ENCODE data around the gene TRIM17.
"Not testable (repeated sequence)": the region's sequence is repeated elsewhere in the genome, so short reads cannot be mapped to it uniquely, and the experiment has no call there.

The TRIM17 gene

GRCh38 chr1:228448372-228448771, 31.7 kb upstream of the TRIM17 start:
- DNase-seq: no peak

DNA sequence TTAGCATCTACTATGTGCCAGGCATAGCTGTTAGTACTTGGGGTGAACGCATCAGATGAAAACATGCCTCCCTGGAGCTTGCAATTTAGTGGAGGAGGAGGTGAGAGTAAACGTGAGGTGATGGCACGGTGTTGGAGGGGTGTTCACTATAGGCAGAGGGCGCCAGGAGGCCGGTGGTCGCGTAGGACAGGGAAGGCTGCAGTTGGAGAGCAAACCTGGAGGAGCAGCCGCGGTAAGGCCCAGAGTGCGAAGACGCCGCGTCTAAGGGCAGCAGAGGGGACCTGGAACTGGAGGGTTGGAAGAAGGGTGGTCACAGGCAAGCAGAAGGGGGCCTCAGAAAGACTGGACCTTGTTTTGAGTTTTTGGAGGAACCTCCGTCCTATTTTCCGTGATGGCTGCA, 30.2 kb upstream of the TRIM17 start:
- DNase-seq: no peak

- DNase-seq: no peak
Observed at GRCh38 chr1:228445843-228446650, 29.4 kb upstream of the TRIM17 start.

GRCh38 chr1:228445490-228445842, 28.8 kb upstream of the TRIM17 start:
- DNase-seq: no peak

- DNase-seq: no peak
Observed at GRCh38 chr1:228443395-228443794, 26.7 kb upstream of the TRIM17 start.

GRCh38 chr1:228440761-228441500, 24.3 kb upstream of the TRIM17 start:
- DNase-seq: no peak

DNA sequence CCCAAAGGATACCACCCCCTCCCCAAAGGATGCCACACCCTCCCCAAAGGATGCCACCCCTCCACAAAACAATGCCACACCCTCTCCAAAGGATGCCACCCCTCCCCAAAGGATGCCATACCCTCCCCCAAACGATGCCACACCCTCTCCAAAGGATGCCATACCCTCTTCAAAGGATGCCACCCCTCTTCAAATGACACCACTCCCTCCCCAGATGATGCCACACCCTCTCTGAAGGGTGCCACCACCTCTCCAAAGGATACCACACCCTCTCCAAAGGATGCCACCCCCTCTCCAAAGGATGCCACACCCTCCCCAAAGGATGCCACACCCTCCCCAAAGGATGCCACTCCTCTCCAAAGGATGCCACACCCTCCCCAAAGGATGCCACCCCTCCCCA, 21.6 kb upstream of the TRIM17 start:
- DNase-seq: no peak

DNA sequence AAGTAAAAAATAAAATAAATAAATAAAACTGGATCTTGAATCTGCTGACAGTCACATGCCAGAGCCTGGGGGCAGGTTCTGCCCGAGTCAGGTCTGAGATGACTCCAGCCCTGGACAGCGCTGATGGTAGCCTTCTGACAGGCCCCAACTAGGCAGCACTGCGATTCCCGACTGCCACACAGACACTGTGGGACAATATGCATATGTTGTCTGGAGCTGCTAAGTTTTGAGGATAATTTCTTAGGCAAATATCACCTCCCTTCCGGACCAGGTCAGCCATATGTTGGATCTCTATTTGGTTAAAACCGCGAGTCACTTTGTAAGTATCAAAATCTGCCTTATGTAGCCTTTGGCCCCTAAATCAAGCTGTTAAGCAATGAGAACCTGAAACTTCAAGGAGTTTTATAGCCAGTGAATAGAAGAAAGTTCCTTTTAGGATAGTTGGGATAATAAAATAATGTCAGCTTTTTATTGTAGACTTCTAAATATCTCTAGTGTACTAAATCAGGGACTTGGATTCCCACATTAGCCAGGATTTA, 20.8 kb upstream of the TRIM17 start:
- no peak for DNase-seq

DNA sequence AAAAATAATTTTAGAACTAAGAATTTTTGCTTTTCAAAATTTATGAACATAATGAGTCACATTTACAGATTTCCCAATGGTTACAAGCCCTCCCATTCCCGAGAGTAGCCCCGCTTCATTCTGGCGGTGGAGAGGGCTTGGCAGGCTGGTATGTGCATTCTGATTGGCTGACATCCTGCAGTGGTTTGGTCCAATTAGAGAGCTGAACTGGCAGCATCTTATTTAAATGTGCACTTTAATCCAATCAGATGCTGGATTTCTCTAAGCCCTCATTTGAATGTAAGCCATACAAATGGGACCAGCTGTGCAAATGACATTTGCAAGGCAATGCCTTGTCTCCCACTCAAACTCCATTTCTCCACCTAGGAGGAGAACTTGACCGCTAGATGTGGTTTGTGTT, 18.0 kb upstream of the TRIM17 start:
- DNase-seq: no peak

GRCh38 chr1:228433337-228434053, 16.8 kb upstream of the TRIM17 start:
- DNase-seq: not testable (repeated sequence)

DNA sequence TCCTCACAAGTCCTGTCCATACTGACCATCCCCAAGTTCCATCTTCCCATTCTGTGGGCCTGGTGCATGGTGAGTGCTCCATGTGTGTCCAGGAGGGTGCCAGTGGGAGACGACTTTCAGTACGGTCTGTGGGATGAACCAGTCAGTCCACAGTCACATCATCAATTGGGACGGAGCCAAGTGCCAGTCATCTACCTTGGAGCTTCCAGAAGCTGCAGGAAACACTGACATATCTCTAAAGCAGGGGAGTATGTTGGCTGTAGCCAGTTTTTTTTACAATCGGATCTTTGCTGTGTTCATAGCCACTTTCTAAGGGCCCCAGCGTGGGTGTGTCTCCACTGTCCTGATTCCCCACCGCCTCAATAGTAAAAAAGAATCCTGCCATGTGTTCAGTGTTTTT, 13.6 kb upstream of the TRIM17 start:
- DNase-seq: no peak

DNA sequence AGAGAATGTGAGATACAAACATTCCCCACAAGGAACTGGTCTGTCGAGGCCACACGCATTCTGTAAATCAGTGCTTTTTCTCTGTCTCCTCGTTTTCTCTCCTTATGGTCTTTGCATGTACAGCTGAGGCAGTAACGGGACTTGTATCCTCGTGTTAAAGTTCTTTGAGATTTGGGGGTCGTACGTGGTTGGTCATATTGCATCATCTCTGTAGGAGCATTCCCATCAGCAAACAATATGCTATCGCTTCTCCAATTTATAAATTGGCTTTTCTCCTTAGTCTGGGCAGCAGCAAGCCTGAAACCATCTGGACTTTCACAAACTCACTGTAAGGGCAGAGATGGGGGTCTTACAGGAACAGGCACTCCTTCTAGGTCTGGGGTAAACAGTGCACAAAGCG, 13.0 kb upstream of the TRIM17 start:
- no peak for DNase-seq

DNA sequence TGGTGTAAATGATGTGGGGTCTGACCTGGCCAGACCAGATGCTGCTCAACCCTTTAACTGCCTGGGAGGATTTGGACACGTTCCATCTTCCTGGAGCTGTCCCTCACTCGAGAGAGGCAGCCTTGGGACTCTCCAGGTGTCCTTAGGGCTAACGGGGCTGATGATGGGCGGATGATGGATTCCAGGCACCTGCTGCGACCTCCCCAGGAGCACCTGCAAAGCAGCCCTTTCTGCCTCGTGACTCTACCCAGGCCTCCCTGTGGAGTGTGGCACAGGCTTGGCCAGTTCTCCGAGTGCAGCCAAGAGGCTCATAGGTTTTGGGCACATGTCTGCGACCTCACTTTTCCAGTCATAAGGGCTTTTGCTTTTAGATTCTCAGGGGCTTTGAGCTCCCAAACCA, 12.3 kb upstream of the TRIM17 start:
- no peak for DNase-seq

GRCh38 chr1:228428412-228428811, 11.8 kb upstream of the TRIM17 start:
- DNase-seq: no peak

DNA sequence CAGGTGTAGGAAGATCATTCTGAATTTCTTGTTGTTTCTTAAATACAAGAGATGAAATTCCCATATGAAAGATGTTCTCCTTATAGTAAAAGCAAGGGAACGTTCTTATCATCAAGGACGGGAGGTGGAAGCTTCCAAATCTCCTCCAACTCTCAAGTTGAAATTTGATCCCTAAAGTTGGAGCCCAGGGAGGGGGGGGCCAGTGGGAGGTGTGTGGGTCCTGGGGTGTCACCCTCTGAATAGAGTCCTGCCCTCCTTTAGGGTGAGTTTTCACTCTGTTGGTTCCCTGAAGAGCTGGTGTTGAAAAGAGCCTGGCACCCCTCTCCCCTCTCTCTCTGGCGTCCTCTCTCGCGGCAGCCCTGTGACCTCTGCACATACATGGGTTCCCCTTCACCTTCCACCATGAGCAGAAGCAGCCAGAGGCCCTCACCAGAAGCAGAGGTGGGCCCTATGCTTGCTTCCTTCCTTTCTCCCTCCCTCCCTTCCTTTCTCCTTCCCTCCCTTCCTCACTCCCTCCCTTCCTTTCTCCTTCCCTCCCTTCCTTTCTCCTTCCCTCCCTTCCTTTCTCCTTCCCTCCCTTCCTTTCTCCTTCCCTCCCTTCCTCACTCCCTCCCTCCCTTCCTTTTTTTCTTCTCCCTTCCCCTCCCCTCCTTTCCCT, 10.0 kb upstream of the TRIM17 start:
- no peak for DNase-seq

DNA sequence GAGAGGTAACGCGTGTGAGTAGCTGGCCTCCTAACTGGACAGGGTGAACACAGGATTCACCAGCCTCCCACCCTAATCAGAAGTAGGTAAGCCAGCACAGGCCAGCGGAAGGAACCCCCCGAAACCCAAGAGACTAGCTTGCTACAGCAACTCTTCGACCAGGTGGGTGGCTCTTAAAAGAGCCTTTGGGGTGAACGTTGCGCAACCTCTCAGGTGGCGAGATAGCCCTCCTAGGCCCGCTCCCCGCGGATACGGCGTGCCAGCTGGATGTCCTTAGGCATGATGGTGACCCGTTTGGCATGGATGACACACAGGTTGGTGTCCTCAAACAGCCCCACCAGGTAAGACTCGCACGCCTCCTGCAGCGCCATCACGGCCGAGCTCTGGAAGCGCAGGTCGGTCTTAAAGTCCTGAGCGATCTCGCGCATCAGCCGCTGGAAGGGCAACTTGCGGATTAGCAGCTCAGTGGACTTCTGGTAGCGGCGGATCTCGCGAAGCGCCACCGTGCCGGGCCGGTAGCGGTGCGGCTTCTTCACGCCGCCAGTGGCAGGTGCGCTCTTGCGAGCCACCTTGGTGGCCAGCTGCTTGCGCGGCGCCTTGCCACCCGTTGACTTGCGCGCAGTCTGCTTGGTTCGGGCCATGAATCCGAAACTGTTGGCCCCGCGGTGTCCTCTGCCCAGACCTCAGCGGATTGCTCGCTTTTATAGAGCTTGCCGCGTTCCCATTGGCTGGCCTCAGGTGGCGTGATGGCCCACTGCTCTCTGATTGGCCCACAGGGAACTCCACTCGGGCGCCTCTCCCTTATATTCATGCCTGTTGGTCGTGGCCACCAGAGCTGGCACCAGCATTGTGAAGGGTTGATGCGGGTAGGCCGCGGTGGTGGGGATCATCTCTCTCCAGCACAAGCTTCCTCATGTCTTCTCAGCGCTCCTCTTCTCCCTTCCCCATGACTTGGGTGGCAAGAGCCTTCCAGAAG, 8.3 kb upstream of the TRIM17 start:
- no peak for DNase-seq

GRCh38 chr1:228423404-228424053, 6.9 kb upstream of the TRIM17 start:
- DNase-seq: no peak

DNA sequence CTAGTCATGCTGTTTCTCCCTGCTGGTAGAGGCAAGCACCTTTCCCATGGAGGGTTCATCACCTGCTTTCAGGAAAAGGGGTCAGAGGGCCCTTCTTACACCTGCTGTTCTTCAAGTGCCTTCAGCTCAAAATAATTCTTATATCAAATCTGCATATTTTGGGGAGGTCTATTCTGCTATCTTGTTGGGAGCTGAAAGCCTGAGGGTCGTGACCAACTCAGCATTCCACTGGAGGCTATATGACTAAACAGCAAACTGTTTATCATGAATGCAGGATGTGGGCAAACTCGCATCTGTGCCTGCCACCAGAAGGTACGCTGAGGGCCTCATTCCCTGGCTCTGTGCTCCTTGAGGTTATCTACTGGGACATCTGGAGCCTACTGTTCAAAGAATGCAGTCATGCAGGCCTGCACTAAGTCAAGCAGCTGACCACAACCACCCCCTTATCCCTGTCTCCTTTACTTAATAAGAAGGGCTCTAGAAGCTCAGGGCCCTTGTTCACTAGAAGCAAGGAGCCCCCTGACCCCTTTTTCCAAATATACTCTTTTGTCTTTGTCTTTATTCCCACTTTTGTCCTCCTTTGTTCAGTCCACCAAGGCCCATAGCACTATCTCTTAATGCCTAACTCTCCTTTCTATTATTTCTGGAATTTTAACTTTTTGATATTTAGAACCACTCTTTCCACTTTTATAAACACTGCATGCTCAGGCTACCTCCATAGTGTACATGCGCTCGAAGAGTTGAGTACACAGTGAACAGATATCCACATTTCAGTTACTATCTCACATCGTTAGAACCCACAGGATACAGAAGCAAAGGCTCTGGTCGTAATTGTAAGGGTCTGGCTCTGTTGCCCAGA, 4.5 kb upstream of the TRIM17 start:
- no peak for DNase-seq

DNA sequence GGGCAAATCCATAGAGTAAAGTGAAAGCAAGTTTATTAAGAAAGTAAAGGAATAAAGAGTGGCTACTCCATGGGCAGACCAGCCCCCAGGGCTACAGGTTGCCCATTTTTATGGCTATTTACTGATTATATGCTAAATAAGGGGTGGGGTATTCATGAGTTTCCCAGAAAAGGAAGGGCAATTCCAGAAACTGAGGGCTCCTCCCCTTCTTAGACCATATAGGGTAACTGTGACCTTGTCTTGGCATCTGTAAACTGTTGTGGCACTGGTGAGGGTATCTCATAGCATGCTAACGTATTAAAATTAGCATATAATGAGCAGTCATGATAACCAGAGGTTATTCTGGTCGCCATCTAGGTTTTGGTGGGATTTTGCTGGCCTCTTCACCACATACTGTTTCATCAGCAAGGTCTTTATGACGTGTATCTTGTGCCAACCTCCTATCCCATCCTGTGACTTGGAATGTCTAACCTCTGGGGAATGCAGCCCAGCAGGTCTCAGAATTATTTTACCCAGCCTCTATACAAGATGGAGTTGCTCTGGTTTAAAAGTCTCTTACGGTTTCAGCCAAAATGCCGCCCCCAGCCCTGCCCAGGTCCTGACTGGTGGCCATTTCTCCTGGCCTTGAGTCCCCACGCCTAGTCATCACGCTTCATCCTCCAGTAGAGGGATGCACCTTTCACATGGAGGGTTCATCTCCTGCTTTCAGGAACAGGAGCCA, 982 bp upstream of the TRIM17 start:
- DNase-seq: no peak

DNA sequence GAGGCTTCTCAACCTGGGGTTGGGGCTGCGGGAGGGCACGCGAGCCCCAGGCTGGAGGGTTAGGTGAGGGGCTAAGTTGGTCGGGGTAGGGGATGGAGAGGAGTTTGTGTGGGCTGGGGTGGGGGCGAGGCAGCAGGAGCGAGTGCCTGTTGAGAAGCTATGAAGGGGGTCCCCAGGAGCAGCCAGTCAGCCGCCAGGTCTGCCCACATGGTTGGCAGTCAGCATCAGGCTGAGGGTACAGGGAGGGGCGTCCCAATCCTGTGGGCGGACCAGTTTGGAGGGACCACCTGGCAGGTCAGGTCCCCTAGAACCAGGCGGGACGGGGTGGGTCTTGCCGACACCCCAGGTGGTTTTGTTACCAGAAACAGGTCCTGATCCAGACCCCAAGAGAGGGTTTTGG, 400 bp upstream of the TRIM17 start:
- DNase-seq: no peak

Measured in activated CD4-positive, alpha-beta T cell treated with anti-CD3 and anti-CD28 coated beads, Interleukin-2, amount 50 U/mL, for 4 hours (primary cell).